ENCODE data around the gene NXF3.
"Not testable (repeated sequence)": the region's sequence is repeated elsewhere in the genome, so short reads cannot be mapped to it uniquely, and the experiment has no call there.

DNA sequence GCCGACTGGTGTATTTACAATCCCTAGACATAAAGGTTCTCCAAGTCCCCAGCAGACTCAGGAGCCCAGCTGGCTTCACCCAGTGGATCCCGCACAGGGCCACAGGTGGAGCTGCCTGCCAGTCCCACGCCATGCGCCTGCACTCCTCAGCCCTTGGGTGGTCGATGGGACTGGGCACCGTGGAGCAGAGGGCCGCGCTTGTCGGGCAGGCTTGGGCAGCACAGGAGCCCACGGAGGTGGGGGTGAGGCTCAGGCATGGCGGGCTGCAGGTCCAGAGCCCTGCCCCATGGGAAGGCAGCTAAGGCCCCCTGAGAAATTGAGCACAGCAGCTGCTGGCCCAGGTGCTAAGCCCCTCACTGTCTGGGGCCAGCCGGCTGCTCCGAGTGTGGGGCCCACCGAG is 24.0 kb upstream of the NXF3 start:
- TF ChIP-seq, protein P1, sequence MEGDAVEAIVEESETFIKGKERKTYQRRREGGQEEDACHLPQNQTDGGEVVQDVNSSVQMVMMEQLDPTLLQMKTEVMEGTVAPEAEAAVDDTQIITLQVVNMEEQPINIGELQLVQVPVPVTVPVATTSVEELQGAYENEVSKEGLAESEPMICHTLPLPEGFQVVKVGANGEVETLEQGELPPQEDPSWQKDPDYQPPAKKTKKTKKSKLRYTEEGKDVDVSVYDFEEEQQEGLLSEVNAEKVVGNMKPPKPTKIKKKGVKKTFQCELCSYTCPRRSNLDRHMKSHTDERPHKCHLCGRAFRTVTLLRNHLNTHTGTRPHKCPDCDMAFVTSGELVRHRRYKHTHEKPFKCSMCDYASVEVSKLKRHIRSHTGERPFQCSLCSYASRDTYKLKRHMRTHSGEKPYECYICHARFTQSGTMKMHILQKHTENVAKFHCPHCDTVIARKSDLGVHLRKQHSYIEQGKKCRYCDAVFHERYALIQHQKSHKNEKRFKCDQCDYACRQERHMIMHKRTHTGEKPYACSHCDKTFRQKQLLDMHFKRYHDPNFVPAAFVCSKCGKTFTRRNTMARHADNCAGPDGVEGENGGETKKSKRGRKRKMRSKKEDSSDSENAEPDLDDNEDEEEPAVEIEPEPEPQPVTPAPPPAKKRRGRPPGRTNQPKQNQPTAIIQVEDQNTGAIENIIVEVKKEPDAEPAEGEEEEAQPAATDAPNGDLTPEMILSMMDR (IDR thresholded peaks at IDR 0.05 in 4 of 5, conservative IDR thresholded peaks at IDR 0.05 in 1 of 5), result not testable (repeated sequence)
- TF ChIP-seq POLR2A (IDR thresholded peaks at IDR 0.05), result not testable (repeated sequence)
